H1 (cell line): ENCODE data around the gene ACSF2. TPM values are rescaled to one million over a fixed set of nuclear protein-coding genes. Genes with fewer than 3 reads are reported as not detected.

Source experiments
- BCL11A ChIP-seq, 2 experiments: IDR thresholded peaks; one replicate each; pipeline ENCODE4 v1.6.1; 2011; ENCODE audit warnings: low read depth in 2 of 2, low read length in 2 of 2, mild to moderate bottlenecking in 2 of 2
- E2F6 ChIP-seq: IDR thresholded peaks from 2 replicates; pipeline ENCODE4 v1.6.1; 2012; ENCODE audit warnings: inconsistent platforms
- KDM1A ChIP-seq: fragments of 200-600, 300-600 bp; sonication (generic); IDR thresholded peaks from 2 replicates; pipeline ENCODE4 v1.7.1; 2016; ENCODE audit warnings: mild to moderate bottlenecking, low read length, borderline replicate concordance
- PHF8 ChIP-seq: fragments of 200-600 bp; sonication (generic); conservative IDR thresholded peaks from 2 replicates; pipeline ENCODE4 v1.7.1; 2012; ENCODE audit warnings: low read depth, mild to moderate bottlenecking, inconsistent platforms, low read length, moderate library complexity
- POLR2AphosphoS5 ChIP-seq: IDR thresholded peaks from 2 replicates; pipeline ENCODE4 v1.6.1; 2011; ENCODE audit warnings: low read depth, low read length
- TAF7 ChIP-seq: optimal IDR thresholded peaks from 2 replicates; pipeline ENCODE3; 2011; ENCODE audit warnings: low read depth, mild to moderate bottlenecking, inconsistent platforms, low read length, moderate library complexity, borderline replicate concordance
- polyA plus RNA-seq, 7 experiments: library from polyadenylated mRNA; depleted of rRNA in 3 of 7; stranded (reverse) in 5 of 7; unstranded in 2 of 7; fragments of >200 nt in 5 of 7; fragments of 200-250 nt in 2 of 7; gene quantifications; 1 replicate in 5 of 7; 2 replicates in 1 of 7; 4 replicates in 1 of 7; pipeline versions ENCODE4 v1.2.1 to v1.2.3, GENCODE V29; 2011 to 2013; ENCODE audit warnings: missing spikeins in 2 of 7, mixed read lengths in 2 of 7
- total RNA-seq: library from RNA; stranded (reverse); fragmentation: NEBNext Ultra II Directional; extraction: Animal tissue kit (Norgen Biotek cat#: 25700); gene quantifications from 2 replicates; pipeline ENCODE4 v1.2.1, GENCODE V29; 2021

The ACSF2 gene
- total and polyA plus RNA-seq, 2 of the 8 experiments (the other 6 are each of a cell fraction or from before 2014, with no cell fraction given): 14.5 to 16.3 TPM

GRCh38 chr17:50430821-50431618 is 5.0 kb downstream of the ACSF2 start (continued):
- no peak for TF ChIP-seq E2F6
- no peak for TF ChIP-seq KDM1A
- no peak for TF ChIP-seq BCL11A (IDR thresholded peaks at IDR 0.05; ENCODE audit: low read depth in 2 of 2, low read length in 2 of 2)
- no peak for TF ChIP-seq PHF8
- TF ChIP-seq POLR2AphosphoS5: no peak
- TF ChIP-seq TAF7: no peak
